H54 (cell line): ENCODE data around the gene GSTA4.
"Not testable (repeated sequence)": the region's sequence is repeated elsewhere in the genome, so short reads cannot be mapped to it uniquely, and the experiment has no call there.

ENCODE experiments used
- DNase-seq: peaks from one replicate; pipeline ENCODE4 v3.0.0; 2011; ENCODE audit warnings: low spot score, mixed read lengths; ENCODE audit not compliant: insufficient read length
- FAIRE-seq: peaks from 3 replicates; lab custom pipeline; 2011; peaks lifted over from hg19 to GRCh38; lab: Jason Lieb, UNC
- POLR2A ChIP-seq: IDR thresholded peaks from 2 replicates; pipeline ENCODE4 v1.6.1; 2011; ENCODE audit warnings: low read depth, mild to moderate bottlenecking, low read length

GSTA4 gene

GRCh38 chr6:53027131-53027718, 32.1 kb upstream of the GSTA4 start:
- FAIRE-seq (no peak), DNase-seq (no peak)
- no peak for TF ChIP-seq POLR2A

DNA sequence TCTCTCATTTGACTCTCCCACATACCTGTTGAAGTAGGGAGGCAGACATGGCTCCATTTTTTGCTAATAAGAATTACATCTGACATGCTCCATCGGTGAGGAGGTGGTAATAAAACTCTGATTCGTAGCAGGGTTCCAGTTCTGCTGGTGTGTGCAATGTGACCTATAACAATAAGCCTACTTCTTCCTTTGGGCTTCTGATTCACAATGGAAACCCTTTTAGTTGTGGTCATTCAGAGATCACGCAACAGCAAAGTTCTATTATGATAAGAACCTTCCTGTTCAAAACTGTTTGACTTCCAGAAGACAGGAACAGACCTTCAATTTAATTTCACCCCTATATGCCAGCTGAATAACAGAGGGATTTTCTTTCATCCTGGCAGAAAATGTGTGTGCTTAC, 31.4 kb upstream of the GSTA4 start:
- no peak for DNase-seq
- no peak for FAIRE-seq
- no peak for TF ChIP-seq POLR2A

- no peak for DNase-seq
- no peak for FAIRE-seq
- TF ChIP-seq POLR2A, result no peak
These were observed 28.2 kb upstream of the GSTA4 start for GRCh38 chr6:53023323-53023722.

- no peak for FAIRE-seq
- DNase-seq, result no peak
- no peak for TF ChIP-seq POLR2A
These were observed 25.1 kb upstream of the GSTA4 start for GRCh38 chr6:53020005-53020744.

- TF ChIP-seq POLR2A, result no peak
- DNase-seq (no peak), FAIRE-seq (no peak)
These were observed 23.4 kb upstream of the GSTA4 start for GRCh38 chr6:53018446-53018845.

GRCh38 chr6:53015486-53015885, 20.4 kb upstream of the GSTA4 start:
- no peak for FAIRE-seq
- DNase-seq, result no peak
- TF ChIP-seq POLR2A, result no peak

DNA sequence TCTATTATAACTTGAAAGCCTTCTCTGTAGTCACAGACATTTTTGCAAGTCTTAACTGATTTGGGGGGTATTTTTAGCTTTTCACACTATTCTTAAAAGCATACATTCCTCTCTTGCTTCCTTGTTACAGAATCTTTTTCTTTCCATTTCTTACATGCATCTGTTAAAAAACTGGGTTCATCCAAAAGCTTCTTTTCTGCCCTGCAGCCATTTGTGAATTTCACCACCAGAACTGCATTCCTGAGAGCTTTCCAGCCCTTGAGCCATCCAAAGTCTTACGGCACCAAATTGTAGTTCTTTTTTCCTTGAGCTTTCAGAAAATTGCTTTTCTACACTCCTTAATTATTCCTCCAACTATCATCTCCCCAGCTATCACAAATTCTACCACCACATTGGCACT, 19.7 kb upstream of the GSTA4 start:
- DNase-seq (no peak), FAIRE-seq (no peak)
- TF ChIP-seq POLR2A, result no peak

- FAIRE-seq, result no peak
- DNase-seq, result no peak
These were observed 19.0 kb upstream of the GSTA4 start for GRCh38 chr6:53014063-53014462.

GRCh38 chr6:53011979-53012378, 16.9 kb upstream of the GSTA4 start:
- no peak for FAIRE-seq
- TF ChIP-seq POLR2A, result no peak

More at GRCh38 chr6:53014063-53014462, 19.0 kb upstream of the GSTA4 start:
- TF ChIP-seq POLR2A, result no peak

GRCh38 chr6:53010504-53010903, 15.4 kb upstream of the GSTA4 start:
- no peak for DNase-seq
- TF ChIP-seq POLR2A, result no peak
- FAIRE-seq, result no peak

More at GRCh38 chr6:53011979-53012378, 16.9 kb upstream of the GSTA4 start:
- no peak for DNase-seq

GRCh38 chr6:53009511-53009910, 14.4 kb upstream of the GSTA4 start:
- no peak for TF ChIP-seq POLR2A
- no peak for DNase-seq
- FAIRE-seq, result no peak

DNA sequence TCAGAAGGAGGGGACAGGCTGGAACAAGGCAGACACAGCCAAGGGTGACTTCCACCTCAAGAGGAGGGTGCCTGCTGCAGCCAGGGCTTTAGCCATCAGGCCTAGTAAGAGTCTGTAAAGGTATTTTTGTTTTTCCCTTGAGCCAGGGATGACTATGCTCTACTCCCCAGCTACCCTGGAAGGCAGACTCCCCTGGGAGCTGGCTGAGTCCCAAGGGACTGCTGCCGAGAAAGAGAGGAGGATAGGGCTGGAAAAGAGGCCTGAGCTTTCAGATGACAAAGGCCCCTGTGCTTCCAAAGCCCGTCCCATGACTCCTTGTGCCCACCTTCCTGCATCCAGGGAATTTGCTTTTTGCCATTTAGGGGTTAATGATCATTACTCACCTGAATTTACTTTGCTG, 14.0 kb upstream of the GSTA4 start:
- no peak for TF ChIP-seq POLR2A
- FAIRE-seq (no peak), DNase-seq (peak; percentile 40)

DNA sequence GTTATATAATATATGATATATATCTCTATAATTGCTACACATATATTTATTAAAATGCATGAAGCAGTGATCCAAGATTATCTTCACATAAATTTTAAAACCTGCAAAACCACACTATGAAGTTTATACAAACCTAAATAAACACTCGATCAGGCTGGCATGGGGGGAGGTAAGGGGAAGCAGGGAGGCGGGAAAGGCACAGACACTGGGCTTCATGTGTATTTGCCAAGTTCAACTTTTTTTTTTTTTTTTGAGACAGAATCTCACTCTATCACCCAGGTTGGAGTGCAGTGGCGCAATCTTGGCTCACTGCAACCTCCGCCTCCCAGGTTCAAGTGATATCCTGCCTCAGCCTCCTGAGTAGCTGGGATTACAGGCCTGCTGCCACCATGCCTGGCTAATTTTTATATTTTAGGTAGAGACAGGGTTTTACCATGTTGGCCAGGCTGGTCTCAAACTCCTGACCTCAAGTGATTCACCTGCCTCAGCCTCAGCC, 13.2 kb upstream of the GSTA4 start:
- DNase-seq, FAIRE-seq: not testable (repeated sequence)

GRCh38 chr6:53005663-53006250, 10.7 kb upstream of the GSTA4 start:
- no peak for TF ChIP-seq POLR2A
- FAIRE-seq, result no peak
- no peak for DNase-seq
